HG03460 (cell line): ENCODE results near the gene TRIM4.
A peak's percentile ranks its signal among the peaks of the same experiment; 100 is the strongest.
"Not testable (repeated sequence)": the region's sequence is repeated elsewhere in the genome, so short reads cannot be mapped to it uniquely, and the experiment has no call there.

Experiments
- ATAC-seq: cut with Tn5 transposase; IDR thresholded peaks from one replicate; pipeline ENCODE4 v1.9.1; 2021; ENCODE audit not compliant: unreplicated experiment

TRIM4 gene

GRCh38 chr7:99918959-99919813, at the start of gene TRIM4:
TSS of gene TRIM4 (minus strand) at chr7:99919530. CDS start at chr7:99919401, 129 bp downstream.
- ATAC-seq = peak; percentile 95

GRCh38 chr7:99958564-99959227, 39.4 kb upstream of the TRIM4 start:
- no peak for ATAC-seq

DNA sequence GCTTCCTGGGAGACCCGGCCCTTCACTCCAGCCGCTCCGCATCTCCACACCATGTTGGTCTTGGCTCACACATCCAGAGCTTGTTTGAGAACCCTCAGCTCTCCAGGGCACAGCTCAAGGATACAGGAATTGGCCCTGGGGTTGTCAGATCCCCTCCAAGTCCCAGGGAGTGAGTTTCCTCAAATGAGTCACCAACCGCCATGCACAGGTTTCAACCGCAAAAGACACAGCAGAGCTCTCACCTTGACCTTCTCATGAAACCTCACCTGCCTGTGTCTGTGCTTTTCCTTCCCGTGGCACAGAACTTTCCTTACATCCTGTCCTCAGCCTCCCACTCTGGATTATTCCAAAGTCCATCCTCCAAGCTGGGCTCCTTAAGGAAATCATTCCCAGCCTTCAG, 35.9 kb upstream of the TRIM4 start:
- ATAC-seq = no peak

DNA sequence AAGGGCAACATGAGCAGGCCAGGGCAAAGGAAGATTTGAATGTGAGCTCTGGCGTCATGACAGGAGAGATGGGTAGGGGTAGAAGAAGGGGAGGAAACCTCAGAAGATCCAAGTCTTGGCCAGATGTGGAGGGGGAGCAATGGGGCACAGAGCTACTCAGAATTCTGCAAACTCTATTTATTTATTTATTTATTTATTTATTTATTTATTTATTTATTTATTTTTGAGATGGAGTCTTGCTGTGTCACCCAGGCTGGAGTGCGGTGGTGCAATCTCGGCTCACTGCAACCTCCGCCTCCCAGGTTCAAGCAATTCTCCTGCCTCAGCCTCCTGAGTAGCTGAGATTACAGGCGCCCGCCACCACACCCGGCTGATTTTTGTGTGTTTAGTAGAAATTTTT, 35.3 kb upstream of the TRIM4 start:
- not testable (repeated sequence) for ATAC-seq

DNA sequence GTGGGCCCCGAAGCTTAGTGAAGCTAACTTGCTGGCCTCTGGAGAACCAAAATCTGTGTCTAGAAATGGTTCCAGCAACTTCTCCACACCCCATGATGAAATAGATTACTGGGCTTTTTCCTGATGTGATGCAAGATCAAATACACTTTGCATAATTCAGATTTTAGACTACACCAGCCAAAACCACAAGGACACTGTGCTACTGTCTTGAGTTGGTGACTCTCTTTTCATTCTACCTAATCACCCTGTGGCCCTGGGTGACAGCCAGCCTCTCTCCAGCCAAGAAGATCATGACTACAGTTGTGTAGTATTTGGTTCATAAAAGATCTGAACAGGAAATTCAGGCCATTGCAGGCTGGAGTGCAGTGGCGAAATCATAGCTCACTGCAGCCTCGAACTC, 34.3 kb upstream of the TRIM4 start:
- no peak for ATAC-seq

- ATAC-seq = not testable (repeated sequence)
Measured at GRCh38 chr7:99952649-99953048, 33.3 kb upstream of the TRIM4 start.

DNA sequence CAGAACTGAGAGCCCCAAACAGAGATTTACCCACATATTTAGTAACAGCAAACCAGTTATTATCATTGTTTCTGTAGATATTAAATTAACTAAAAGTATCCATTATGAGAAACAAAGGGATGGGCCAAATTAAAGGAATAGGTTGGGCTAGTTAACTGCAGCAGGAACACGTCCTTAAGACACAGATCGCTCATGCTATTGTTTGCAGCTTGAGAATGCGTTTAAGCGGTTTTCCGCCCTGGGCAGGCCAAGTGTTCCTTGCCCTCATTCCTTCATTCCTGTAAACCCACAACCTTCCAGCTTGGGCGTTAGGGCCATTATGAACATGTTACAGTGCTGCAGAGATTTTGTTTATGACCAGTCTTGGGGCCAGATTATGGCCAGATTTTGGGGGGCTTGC, 31.5 kb upstream of the TRIM4 start:
- ATAC-seq = not testable (repeated sequence)

DNA sequence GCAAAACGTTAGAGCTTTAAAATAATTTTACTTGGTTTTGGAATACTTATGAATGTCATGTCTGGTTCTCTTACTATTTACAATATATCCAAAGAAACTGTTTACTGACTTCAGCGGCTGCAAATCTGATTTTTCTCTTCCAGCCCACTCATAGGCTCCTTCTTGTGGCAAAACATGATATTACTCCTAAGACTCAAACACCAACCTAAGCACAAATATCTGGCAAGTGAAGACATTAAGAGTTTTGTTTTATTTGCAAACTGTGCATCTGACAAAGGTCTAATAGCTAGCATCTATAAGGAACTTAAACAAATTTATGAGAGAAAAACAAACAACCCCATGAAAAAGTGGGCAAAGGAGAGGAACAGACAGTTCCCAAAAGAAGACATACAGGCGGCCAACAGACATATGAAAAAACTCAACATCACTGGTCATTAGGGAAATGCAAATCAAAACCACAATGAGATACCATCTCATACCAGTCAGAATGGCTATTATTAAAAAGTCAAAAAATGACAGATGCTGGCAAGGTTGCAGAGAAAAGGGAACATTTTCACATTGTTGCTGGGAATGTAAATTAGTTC, 30.4 kb upstream of the TRIM4 start:
- no peak for ATAC-seq

DNA sequence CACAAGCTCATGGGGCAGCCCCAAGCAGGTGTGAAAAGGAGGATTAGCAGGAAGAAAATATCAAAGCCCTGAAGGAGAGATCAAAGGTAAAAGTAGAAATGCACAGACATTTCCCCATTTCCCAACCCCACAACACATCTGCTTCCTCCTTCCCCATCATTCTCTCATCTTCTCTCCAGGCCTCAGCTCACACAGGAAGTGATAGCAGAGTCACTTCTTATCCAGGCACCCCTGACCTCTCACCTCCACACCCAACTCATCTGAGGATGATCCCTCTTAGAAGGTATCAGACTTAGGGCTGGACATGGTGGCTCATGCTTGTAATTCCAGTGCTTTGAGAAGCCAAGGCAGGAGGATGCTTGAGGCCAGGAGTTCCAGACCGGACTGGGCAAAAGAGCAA, 28.3 kb upstream of the TRIM4 start:
- ATAC-seq = no peak

DNA sequence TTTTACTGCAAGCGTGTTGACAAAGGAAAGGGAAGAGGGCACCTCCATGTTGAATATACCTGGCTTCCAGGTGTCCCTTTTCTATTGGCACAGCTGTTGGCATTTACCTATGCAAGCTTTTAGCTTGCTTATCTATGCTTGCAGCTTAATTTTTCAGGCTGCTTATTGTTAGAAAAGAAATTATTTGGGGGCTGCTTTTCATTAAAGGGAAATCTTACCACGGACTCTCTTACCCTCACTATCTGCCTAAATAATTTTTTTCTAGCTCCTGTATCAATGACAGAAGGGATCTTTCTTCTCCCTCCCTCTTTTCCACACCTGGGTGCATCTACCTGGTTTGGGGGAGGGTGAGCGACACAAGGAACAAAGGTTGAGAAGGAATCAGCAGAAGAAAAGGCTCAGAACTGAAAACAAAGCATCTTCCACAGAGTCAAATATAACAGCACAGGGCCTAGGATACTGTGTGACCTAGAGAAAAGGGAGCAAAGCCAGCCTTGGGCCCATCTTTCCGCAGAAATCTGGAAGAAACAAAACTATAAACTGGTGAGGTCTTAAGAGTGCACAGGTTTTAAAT, 25.3 kb upstream of the TRIM4 start:
- no peak for ATAC-seq

GRCh38 chr7:99943641-99944496, 24.5 kb upstream of the TRIM4 start:
- no peak for ATAC-seq

DNA sequence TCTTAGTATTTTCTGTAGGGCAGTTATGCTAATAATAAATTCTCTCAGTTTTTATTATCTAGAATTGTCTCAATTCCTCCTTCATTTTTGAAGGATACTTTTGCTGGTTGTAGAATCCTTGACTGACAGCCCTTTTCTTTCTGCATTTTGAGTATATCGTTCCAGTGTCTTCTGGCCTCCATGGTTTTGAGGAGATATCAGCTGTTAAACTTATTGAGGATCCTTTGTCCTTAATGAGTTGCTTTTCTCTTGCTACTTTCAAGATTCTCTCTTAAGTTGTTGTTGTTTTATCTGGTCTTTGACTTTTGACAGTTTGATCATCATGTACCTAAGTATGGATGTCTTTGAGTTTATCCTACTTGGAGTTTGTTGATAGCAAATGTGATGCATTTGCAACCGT, 19.0 kb upstream of the TRIM4 start:
- ATAC-seq = no peak

GRCh38 chr7:99935009-99935408, 15.7 kb upstream of the TRIM4 start:
- ATAC-seq = not testable (repeated sequence)

DNA sequence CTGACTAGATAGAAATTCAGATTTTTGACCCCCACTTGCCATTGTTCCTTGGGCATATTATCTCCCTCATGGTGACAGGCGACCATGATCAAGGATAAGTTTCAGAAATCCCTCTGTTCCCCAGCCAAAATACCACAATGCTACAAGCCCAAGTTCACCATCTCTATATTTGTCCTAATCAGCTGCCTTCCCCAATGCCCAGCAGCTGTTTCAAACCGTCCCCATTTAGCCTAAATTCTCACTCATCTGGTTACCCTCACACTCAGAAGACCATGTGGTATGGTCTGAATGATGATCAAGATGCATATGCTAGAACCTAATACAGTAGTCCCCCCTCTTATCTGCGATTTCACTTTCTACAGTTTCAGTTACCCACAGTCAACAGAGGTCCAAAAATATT, 11.0 kb upstream of the TRIM4 start:
- no peak for ATAC-seq

- no peak for ATAC-seq
Measured at GRCh38 chr7:99929730-99930053, 10.4 kb upstream of the TRIM4 start.

- ATAC-seq = no peak
Measured at GRCh38 chr7:99928994-99929729, 9.8 kb upstream of the TRIM4 start, which contains the start of gene GJC3. TSS of gene GJC3 (minus strand) at chr7:99929620. CDS start at chr7:99929620, 0 bp downstream.

GRCh38 chr7:99928188-99928587, 8.9 kb upstream of the TRIM4 start:
- no peak for ATAC-seq

- ATAC-seq = no peak
Measured at GRCh38 chr7:99927536-99927935, 8.2 kb upstream of the TRIM4 start.

DNA sequence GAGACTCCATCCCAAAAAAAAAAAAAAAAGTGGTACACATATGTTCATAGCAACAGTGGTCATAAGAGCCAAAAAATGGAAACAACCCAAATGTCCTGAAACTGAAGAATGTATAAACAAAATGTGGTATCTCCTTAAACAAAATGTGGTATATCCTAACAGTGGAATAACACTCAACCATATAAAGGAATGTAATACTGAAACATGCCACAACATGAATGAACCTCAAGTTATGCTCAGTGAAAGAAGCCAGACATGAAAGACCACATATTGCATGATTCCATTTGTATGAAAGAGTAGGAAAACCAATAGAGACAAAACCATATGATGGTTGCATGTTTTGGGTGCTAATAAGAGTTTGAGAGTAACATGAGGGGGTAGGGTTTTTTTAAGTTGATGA, 7.0 kb upstream of the TRIM4 start:
- no peak for ATAC-seq

DNA sequence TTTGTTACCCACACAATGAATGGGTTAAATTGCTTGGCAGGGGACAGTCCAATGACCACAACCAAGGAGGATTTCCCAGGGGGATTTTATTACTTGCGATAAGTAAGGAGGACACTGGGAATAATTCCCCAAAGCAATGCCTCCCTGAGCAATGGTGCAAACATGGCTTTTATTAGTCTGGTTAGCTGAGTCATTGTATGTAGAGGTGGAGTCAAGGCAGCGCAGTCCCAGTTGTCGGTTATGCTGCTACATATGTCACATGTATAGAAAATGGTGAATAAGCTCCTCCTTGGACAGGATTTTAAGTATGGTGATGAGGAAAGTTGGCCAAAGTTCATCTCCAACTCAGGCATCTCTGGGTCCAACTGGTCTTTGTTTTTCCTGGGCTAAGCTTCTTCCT, 3.9 kb upstream of the TRIM4 start:
- no peak for ATAC-seq
